ENCODE measurements around the gene SFXN5. TPM values are rescaled to one million over a fixed set of nuclear protein-coding genes. Genes with fewer than 3 reads are reported as not detected.

The SFXN5 gene
- total RNA-seq, 1 donor from 2014 or later, result 14.9 TPM

- FAIRE-seq, result no peak
- Histone ChIP-seq H3K4me1 (ENCODE audit: insufficient read depth, low read length) (peaks cover 2% of the 10 kb centered on the region), H3K36me3 (ENCODE audit: insufficient read depth, low read length) (no peaks in the 10 kb centered on the region), H3K79me2 (ENCODE audit: insufficient read depth, low read length) (no peaks in the 10 kb centered on the region), H3K9me3 (ENCODE audit: insufficient read depth, low read depth, low read length) (no peaks in the 10 kb centered on the region), H3K9ac (ENCODE audit: low read length) (no peak overlapping the region), H2AFZ (ENCODE audit: low read depth, low read length) (no peak overlapping the region), H3K27ac (ENCODE audit: low read depth, low read length) (no peak overlapping the region), H3K27me3 (ENCODE audit: insufficient read depth, low read length) (peaks cover 60% of the 10 kb centered on the region), H3K4me2 (ENCODE audit: low read length) (no peak overlapping the region), H3K4me3 (ENCODE audit: insufficient read depth, low read depth, low read length) (no peak overlapping the region), H4K20me1 (ENCODE audit: insufficient read depth, low read length) (no peaks in the 10 kb centered on the region)
- peaks cover 5% of the 10 kb centered on the region for H3K4me1 Mint-ChIP-seq (ENCODE audit: low read depth, unreplicated experiment)
- peaks cover 60% of the 10 kb centered on the region for H3K27me3 Mint-ChIP-seq (ENCODE audit: low read depth, unreplicated experiment)
- H3K27ac Mint-ChIP-seq (ENCODE audit: unreplicated experiment), result no peak overlapping the region
- no peaks in the 10 kb centered on the region for H3K9me3 Mint-ChIP-seq (ENCODE audit: unreplicated experiment)
- DNase-seq (ENCODE audit: low read depth), result no peak
- no peak for TF ChIP-seq EZH2 (IDR thresholded peaks at IDR 0.05; ENCODE audit: insufficient read depth, low read length)
- no peaks in the 10 kb centered on the region for H3K36me3 Mint-ChIP-seq (ENCODE audit: low read depth, unreplicated experiment)
- no peak overlapping the region for H3K4me3 Mint-ChIP-seq (ENCODE audit: unreplicated experiment)
Measured at GRCh38 chr2:72901426-72901825, 170.1 kb downstream of the SFXN5 start.

GRCh38 chr2:72900191-72900825 is 171.2 kb downstream of the SFXN5 start:
- Histone ChIP-seq H3K4me2 (ENCODE audit: low read length) (no peak overlapping the region), H4K20me1 (ENCODE audit: insufficient read depth, low read length) (no peaks in the 10 kb centered on the region), H3K79me2 (ENCODE audit: insufficient read depth, low read length) (no peaks in the 10 kb centered on the region), H3K27me3 (ENCODE audit: insufficient read depth, low read length) (peaks cover 56% of the 10 kb centered on the region), H3K36me3 (ENCODE audit: insufficient read depth, low read length) (no peaks in the 10 kb centered on the region), H3K4me3 (ENCODE audit: insufficient read depth, low read depth, low read length) (no peak overlapping the region), H2AFZ (ENCODE audit: low read depth, low read length) (no peak overlapping the region), H3K4me1 (ENCODE audit: insufficient read depth, low read length) (peaks cover 7% of the 10 kb centered on the region), H3K27ac (ENCODE audit: low read depth, low read length) (no peak overlapping the region), H3K9ac (ENCODE audit: low read length) (no peak overlapping the region), H3K9me3 (ENCODE audit: insufficient read depth, low read depth, low read length) (no peaks in the 10 kb centered on the region)
- Mint-ChIP-seq H3K4me3 (ENCODE audit: unreplicated experiment) (no peak overlapping the region), H3K36me3 (ENCODE audit: low read depth, unreplicated experiment) (no peaks in the 10 kb centered on the region), H3K27ac (ENCODE audit: unreplicated experiment) (no peak overlapping the region), H3K4me1 (ENCODE audit: low read depth, unreplicated experiment) (peaks cover 10% of the 10 kb centered on the region), H3K9me3 (ENCODE audit: unreplicated experiment) (no peaks in the 10 kb centered on the region), H3K27me3 (ENCODE audit: low read depth, unreplicated experiment) (peaks cover 62% of the 10 kb centered on the region)
- TF ChIP-seq EZH2 (IDR thresholded peaks at IDR 0.05; ENCODE audit: insufficient read depth, low read length), result no peak
- TF ChIP-seq CTCF (IDR thresholded peaks at IDR 0.05; ENCODE audit: insufficient read depth, low read depth, low read length), result no peak
- DNase-seq (ENCODE audit: low read depth) (no peak), FAIRE-seq (no peak)

GRCh38 chr2:72898585-72898906 is 173.0 kb downstream of the SFXN5 start:
- Histone ChIP-seq H3K9ac (ENCODE audit: low read length) (no peak overlapping the region), H3K36me3 (ENCODE audit: insufficient read depth, low read length) (no peaks in the 10 kb centered on the region), H3K27me3 (ENCODE audit: insufficient read depth, low read length) (peaks cover 46% of the 10 kb centered on the region), H3K4me1 (ENCODE audit: insufficient read depth, low read length) (peaks cover 7% of the 10 kb centered on the region), H2AFZ (ENCODE audit: low read depth, low read length) (no peak overlapping the region), H3K9me3 (ENCODE audit: insufficient read depth, low read depth, low read length) (no peaks in the 10 kb centered on the region), H3K4me2 (ENCODE audit: low read length) (no peak overlapping the region), H4K20me1 (ENCODE audit: insufficient read depth, low read length) (no peaks in the 10 kb centered on the region), H3K4me3 (ENCODE audit: insufficient read depth, low read depth, low read length) (no peak overlapping the region), H3K79me2 (ENCODE audit: insufficient read depth, low read length) (no peaks in the 10 kb centered on the region), H3K27ac (ENCODE audit: low read depth, low read length) (no peak overlapping the region)
- Mint-ChIP-seq H3K9me3 (ENCODE audit: unreplicated experiment) (no peaks in the 10 kb centered on the region), H3K4me1 (ENCODE audit: low read depth, unreplicated experiment) (peaks cover 10% of the 10 kb centered on the region), H3K27me3 (ENCODE audit: low read depth, unreplicated experiment) (peaks cover 66% of the 10 kb centered on the region), H3K36me3 (ENCODE audit: low read depth, unreplicated experiment) (no peaks in the 10 kb centered on the region), H3K27ac (ENCODE audit: unreplicated experiment) (no peak overlapping the region), H3K4me3 (ENCODE audit: unreplicated experiment) (no peak overlapping the region)
- TF ChIP-seq EZH2 (IDR thresholded peaks at IDR 0.05; ENCODE audit: insufficient read depth, low read length) (no peak), CTCF (IDR thresholded peaks at IDR 0.05; ENCODE audit: insufficient read depth, low read depth, low read length) (no peak)
- DNase-seq (ENCODE audit: low read depth) (no peak), FAIRE-seq (no peak)
